GM19397 (cell line): ENCODE data around the gene LIN7B.
"Not testable (repeated sequence)": the region's sequence is repeated elsewhere in the genome, so short reads cannot be mapped to it uniquely, and the experiment has no call there.

ENCODE experiments used
- ATAC-seq: cut with Tn5 transposase; IDR thresholded peaks from one replicate; pipeline ENCODE4 v1.9.1; 2021; ENCODE audit warnings: mild to moderate bottlenecking, moderate library complexity; ENCODE audit not compliant: unreplicated experiment

Gene LIN7B, protein sequence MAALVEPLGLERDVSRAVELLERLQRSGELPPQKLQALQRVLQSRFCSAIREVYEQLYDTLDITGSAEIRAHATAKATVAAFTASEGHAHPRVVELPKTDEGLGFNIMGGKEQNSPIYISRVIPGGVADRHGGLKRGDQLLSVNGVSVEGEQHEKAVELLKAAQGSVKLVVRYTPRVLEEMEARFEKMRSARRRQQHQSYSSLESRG

GRCh38 chr19:49113762-49114629, at the start of gene LIN7B:
Gene LIN7B (plus strand): TSS chr19:49114370. CDS start chr19:49114405, 35 bp downstream.
- peak; percentile 51 for ATAC-seq

GRCh38 chr19:49064768-49065611, 49.2 kb upstream of the LIN7B start, which contains the start of gene NTF4:
Gene NTF4 (minus strand): TSS chr19:49064818. CDS start chr19:49061997, 2,821 bp downstream.
- no peak for ATAC-seq

- no peak for ATAC-seq
These were observed 48.2 kb upstream of the LIN7B start for GRCh38 chr19:49065905-49066512.

GRCh38 chr19:49067554-49067953, 46.6 kb upstream of the LIN7B start:
- ATAC-seq: no peak

- no peak for ATAC-seq
These were observed 45.1 kb upstream of the LIN7B start for GRCh38 chr19:49069026-49069425.

GRCh38 chr19:49070416-49070815, 43.8 kb upstream of the LIN7B start:
- ATAC-seq: no peak

DNA sequence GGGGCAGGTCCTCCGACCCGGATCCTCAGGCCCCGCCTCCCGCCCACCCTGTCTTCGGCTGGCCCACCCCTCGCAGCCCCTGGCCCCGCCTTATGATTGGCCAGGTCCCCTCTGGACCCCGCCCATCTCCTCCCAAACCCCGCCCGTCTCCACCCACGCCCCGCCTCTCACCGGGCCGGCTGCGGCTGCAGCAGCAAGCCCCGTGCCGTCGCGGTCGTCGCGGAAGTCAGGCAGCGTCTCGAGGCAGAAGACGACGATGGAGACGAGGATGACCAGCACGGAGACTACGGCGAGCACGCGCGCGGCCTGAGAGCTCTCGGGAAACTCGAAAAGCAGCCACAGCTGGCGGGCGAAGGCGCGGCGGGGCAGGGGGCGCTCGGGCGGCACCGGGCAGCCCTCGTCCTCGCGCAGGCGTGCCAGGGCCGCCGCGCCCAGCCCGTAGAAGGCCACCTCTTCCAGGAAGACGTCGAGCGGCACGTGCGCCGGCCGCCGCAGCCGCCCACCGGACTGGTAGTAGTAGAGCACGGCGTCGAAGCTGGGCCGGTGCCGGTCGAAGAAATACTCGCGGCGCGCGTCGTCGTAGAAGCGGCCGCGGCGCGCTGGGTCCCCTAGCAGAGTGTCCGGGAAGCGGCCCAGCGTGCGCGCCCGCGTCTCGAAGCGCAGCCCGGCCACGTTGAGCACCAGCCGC, 42.2 kb upstream of the LIN7B start:
- ATAC-seq: no peak

DNA sequence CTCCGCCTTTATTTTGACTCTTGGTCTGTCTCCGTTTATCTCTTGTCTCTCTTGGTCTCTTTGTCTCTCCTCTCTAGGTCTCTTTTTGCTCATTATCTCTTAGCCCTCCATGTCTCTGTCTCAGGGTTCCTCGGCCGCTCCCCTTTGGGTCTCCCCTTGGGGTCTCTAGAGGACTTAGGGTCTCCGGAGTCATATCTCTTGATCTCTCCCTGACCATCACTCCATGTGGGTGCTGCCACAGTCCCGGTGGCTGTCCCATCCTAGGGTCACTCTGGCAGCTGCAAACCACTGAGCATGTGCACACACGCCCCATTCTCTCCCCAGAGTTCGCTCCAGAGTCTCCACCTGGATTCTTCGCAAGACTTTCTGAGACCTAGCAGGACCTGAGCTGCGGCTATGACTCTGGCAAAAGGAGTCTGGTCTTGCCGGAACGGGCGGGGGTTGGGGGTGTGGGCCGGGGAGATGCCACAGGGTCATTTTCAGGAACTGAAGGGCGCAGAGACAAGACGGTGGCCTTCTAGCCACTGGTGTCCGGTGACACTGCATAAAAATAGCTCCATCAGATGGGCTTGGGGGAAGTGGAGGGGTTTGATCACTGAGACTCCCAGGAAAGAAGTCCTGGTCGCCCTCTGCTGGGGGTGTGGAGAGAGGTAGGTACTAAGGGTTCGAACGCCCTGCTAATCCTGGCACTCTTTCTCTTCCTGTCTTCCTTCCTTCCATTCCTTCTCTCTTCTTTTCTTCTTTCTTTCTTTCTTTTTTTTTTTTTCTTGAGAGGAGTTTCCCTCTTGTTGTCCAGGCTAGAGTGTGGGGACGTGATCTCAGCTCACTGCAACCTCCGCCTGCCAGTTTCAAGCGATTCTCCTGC, 40.4 kb upstream of the LIN7B start:
- no peak for ATAC-seq

- ATAC-seq: not testable (repeated sequence)
These were observed 39.3 kb upstream of the LIN7B start for GRCh38 chr19:49074869-49075268.

- no peak for ATAC-seq
These were observed 33.8 kb upstream of the LIN7B start for GRCh38 chr19:49080392-49080791.

DNA sequence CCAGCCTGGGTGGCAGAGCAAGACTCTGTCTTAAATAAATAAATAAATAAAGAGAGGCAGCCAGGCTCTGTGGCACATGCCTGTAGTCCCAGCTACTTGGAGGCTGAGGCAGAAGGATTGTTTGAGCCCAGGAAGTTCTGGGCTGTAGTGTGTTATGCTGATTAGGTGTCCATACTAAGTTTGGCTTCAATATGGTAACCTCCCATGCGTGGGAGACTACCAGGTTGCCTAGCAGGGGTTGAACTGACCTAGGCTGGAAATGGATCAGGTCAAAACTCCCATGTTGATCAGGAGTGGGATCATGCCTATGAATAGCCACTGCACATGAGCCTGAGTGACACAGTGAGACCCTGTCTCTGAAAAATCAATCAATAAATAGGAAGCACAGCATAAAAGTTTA, 32.9 kb upstream of the LIN7B start:
- no peak for ATAC-seq

- ATAC-seq: no peak
These were observed 29.8 kb upstream of the LIN7B start for GRCh38 chr19:49084206-49085019.

GRCh38 chr19:49085020-49085867, 28.9 kb upstream of the LIN7B start, which contains the start of gene SNRNP70:
Gene SNRNP70 (plus strand): TSS chr19:49085451. CDS start chr19:49086415, 964 bp downstream.
- ATAC-seq: peak; percentile 90

- ATAC-seq: no peak
These were observed 28.3 kb upstream of the LIN7B start for GRCh38 chr19:49085868-49086232.

DNA sequence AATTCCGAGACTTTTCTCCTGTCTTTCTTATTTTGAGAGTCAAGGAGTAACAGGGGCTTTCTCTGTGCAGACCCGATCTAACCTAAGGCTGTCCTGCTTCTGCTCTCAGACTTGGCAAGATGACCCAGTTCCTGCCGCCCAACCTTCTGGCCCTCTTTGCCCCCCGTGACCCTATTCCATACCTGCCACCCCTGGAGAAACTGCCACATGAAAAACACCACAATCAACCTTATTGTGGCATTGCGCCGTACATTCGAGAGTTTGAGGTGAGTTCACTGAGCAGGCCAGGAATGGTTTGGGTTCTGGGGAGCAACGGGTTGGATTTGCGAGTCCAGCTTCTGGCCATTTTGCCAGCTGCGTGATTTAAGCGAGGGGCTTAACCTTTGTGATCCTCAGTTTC, 27.9 kb upstream of the LIN7B start:
- ATAC-seq: no peak

GRCh38 chr19:49091391-49092038, 22.7 kb upstream of the LIN7B start:
- no peak for ATAC-seq

DNA sequence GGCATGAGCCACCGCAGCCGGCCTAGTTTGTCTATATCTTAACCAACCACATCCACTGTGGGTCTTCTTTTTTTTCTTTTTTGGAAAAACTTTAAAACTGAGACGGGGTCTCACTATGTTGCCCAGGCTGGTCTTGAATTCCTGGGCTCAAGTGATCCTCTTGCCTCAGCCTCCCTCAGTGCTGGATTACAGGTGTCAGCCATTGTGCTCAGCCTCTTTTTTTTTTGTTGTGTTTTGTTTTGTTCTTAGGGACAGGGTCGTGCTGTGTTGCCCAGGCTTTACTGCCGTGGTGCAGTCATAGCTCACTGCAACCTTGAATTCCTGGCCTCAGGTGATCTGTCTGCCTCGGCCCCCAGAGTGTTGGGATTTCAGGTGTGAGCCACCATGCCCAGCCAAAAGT, 21.5 kb upstream of the LIN7B start:
- no peak for ATAC-seq
